ENCODE data around the gene ZFPM1.

- TF ChIP-seq POLR2AphosphoS5 (IDR thresholded peaks at IDR 0.05; ENCODE audit: borderline replicate concordance, low read depth, low read length) (no peak), EZH2 (IDR thresholded peaks at IDR 0.05) (no peak), FOXP2 (optimal IDR thresholded peaks at IDR 0.05; ENCODE audit: control extremely low read depth, extremely low read length, insufficient read depth) (no peak)
Observed at GRCh38 chr16:88526906-88527185, 73.8 kb downstream of the ZFPM1 start.
